ENCODE measurements around the gene CDC5L. TPM values are rescaled to one million over a fixed set of nuclear protein-coding genes. Genes with fewer than 3 reads are reported as not detected.
A peak's percentile ranks its signal among the peaks of the same experiment; 100 is the strongest.

CDC5L gene
- total and polyA plus RNA-seq, 2 of the 13 experiments (the other 11 are each of a cell fraction or from before 2014, with no cell fraction given): 11.0 to 34.2 TPM

DNA sequence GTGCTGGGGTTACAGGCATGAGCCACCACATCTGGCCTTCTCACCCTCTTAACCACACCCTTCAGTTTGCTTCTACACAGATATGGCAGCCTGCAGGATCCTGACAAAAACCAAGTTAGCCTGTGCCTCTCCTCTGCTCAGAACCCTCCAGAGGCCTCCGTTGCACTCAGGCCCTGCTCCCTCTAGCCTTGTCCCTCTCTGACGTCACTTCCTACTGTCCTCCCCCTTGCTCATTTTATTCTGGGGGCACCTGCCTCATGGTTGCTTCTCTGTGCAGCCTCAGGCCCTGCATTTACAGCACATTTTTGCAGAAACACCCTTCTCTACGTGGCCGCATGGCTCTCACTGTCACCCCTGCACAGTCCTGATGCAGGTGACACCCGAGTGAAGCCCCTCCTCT is 105.6 kb downstream of the CDC5L start:
- in situ Hi-C loops (cut with HindIII; ENCODE audit: extremely low pct_ligation_motif_present, low pct_unique_long_range_greater_than_20kb): no loop called here
- H3K9me3 ChIP-seq (ENCODE audit: low read length): no peaks in the 10 kb centered on the region
- no peaks in the 10 kb centered on the region for H3K79me2 ChIP-seq (ENCODE audit: insufficient read depth, low read length)
- no peak overlapping the region for H2AFZ ChIP-seq (ENCODE audit: low read length)
- POLR2A ChIA-PET: no interaction called here
- no peak overlapping the region for H3K4me2 ChIP-seq (ENCODE audit: low read depth, low read length)
- FAIRE-seq: no peak
- H4K20me1 ChIP-seq (ENCODE audit: insufficient read depth, low read length): no peaks in the 10 kb centered on the region
- H3K4me3 ChIP-seq (replicated peaks in 1 of 3; ENCODE audit: insufficient read depth in 1 of 3, low read depth in 2 of 3, low read length in 3 of 3): no peak overlapping the region
- WGBS (ENCODE audit: low lambda C conversion rate): 41% methylated on average over 5 of the region's 5 CpGs
- no peaks in the 10 kb centered on the region for H3K36me3 ChIP-seq (replicated peaks in 1 of 2; ENCODE audit: control insufficient read depth in 1 of 2, insufficient read depth in 2 of 2, low read length in 2 of 2)
- intact Hi-C loops (cut with micrococcal nuclease; ENCODE audit: unreplicated experiment): no loop called here
- peaks cover 13% of the 10 kb centered on the region for H3K4me1 ChIP-seq (ENCODE audit: insufficient read depth, low read length)
- peaks cover 4 to 42% of the 10 kb centered on the region in 2 experiments; a peak in 4 of 5 replicates for H3K27me3 ChIP-seq (ENCODE audit: control insufficient read depth in 1 of 2, insufficient read depth in 2 of 2, low read length in 2 of 2)
- no peak for DNase-seq (ENCODE audit: low spot score)
- no TSS peak for BruUV-seq (replicated peaks)
- H3K27ac ChIP-seq (ENCODE audit: extremely low read length, insufficient read depth, low read length): no peak overlapping the region
- H3K9ac ChIP-seq (ENCODE audit: insufficient read depth, low read depth, low read length): no peak overlapping the region
- CTCF ChIA-PET (ENCODE audit: low intra/inter-chr PET ratio, low total read pairs): interaction anchor here (1.7 kb wide), 1 partner anchor 17 kb away, joined by 15 read pairs; no protein-coding TSS in a partner anchor
- TF ChIP-seq SP2 (CRISPR knock-in tag; IDR thresholded peaks at IDR 0.05) (no peak), ATF7 (IDR thresholded peaks at IDR 0.05) (peak; percentile 75), ATF7 (CRISPR knock-in tag; IDR thresholded peaks at IDR 0.05) (no peak), CREB1 (IDR thresholded peaks at IDR 0.05) (peak; percentile 93), CREB1 (CRISPR knock-in tag; IDR thresholded peaks at IDR 0.05) (no peak)
- TF ChIP-seq, protein P1, sequence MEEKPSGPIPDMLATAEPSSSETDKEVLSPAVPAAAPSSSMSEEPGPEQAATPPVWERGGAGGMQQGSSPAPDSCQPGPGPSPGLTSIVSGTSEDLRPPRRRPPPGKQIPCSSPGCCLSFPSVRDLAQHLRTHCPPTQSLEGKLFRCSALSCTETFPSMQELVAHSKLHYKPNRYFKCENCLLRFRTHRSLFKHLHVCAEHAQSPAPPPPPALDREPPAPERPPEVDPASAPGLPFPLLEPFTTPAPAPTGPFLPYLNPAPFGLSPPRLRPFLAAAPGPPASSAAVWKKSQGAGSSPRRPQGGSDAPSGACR (CRISPR knock-in tag; IDR thresholded peaks at IDR 0.05): no peak
- TF ChIP-seq, protein P2, sequence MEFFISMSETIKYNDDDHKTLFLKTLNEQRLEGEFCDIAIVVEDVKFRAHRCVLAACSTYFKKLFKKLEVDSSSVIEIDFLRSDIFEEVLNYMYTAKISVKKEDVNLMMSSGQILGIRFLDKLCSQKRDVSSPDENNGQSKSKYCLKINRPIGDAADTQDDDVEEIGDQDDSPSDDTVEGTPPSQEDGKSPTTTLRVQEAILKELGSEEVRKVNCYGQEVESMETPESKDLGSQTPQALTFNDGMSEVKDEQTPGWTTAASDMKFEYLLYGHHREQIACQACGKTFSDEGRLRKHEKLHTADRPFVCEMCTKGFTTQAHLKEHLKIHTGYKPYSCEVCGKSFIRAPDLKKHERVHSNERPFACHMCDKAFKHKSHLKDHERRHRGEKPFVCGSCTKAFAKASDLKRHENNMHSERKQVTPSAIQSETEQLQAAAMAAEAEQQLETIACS (CRISPR knock-in tag; IDR thresholded peaks at IDR 0.05): 0 out of 2 replicates have a peak, but pooled peaks have one; percentile 22
- ATAC-seq: no peak

DNA sequence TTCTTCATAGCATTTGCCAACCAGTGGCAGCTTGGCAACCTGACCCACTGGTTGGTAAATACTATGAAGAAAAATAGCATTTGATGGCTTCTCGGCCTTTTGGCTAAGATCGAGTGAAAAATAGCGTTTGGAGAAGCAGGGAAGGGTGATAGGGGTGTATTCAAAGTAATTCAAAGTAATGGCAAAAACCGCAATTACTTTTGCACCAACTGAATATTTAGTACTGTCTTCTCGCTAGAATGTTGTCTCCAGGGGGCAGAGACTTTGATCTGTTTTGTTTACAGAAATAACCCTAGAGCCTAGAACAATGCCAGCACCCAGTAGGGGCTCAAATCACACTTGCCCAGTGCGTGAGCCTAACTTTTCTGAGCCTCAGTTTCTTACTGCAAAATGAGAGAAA is 106.1 kb downstream of the CDC5L start:
- POLR2A ChIA-PET: no interaction called here
- Histone ChIP-seq H3K4me1 (ENCODE audit: insufficient read depth, low read length) (peaks cover 13% of the 10 kb centered on the region), H3K27me3 (ENCODE audit: control insufficient read depth in 1 of 2, insufficient read depth in 2 of 2, low read length in 2 of 2) (peaks cover 4 to 42% of the 10 kb centered on the region in 2 experiments; a peak in 4 of 5 replicates), H3K27ac (ENCODE audit: extremely low read length, insufficient read depth, low read length) (no peak overlapping the region), H2AFZ (ENCODE audit: low read length) (no peak overlapping the region), H4K20me1 (ENCODE audit: insufficient read depth, low read length) (no peaks in the 10 kb centered on the region), H3K4me3 (replicated peaks in 1 of 3; ENCODE audit: insufficient read depth in 1 of 3, low read depth in 2 of 3, low read length in 3 of 3) (no peak overlapping the region), H3K9ac (ENCODE audit: insufficient read depth, low read depth, low read length) (no peak overlapping the region), H3K9me3 (ENCODE audit: low read length) (no peaks in the 10 kb centered on the region), H3K4me2 (ENCODE audit: low read depth, low read length) (no peak overlapping the region), H3K36me3 (replicated peaks in 1 of 2; ENCODE audit: control insufficient read depth in 1 of 2, insufficient read depth in 2 of 2, low read length in 2 of 2) (no peaks in the 10 kb centered on the region), H3K79me2 (ENCODE audit: insufficient read depth, low read length) (no peaks in the 10 kb centered on the region)
- ATAC-seq: no peak
- DNase-seq (ENCODE audit: low spot score): no peak
- 7% methylated on average over 6 of the region's 6 CpGs for WGBS (ENCODE audit: low lambda C conversion rate)
- no TSS peak for BruUV-seq (replicated peaks)
- FAIRE-seq: no peak
- in situ Hi-C loops (cut with HindIII; ENCODE audit: extremely low pct_ligation_motif_present, low pct_unique_long_range_greater_than_20kb): no loop called here
- intact Hi-C loops (cut with micrococcal nuclease; ENCODE audit: unreplicated experiment): no loop called here
- CTCF ChIA-PET (ENCODE audit: low intra/inter-chr PET ratio, low total read pairs): interaction anchor here (1.7 kb wide), 1 partner anchor 18 kb away, joined by 15 read pairs; no protein-coding TSS in a partner anchor
- no peak for TF ChIP-seq SKI (IDR thresholded peaks at IDR 0.05; ENCODE audit: partially characterized antibody)
- TF ChIP-seq, protein P3, sequence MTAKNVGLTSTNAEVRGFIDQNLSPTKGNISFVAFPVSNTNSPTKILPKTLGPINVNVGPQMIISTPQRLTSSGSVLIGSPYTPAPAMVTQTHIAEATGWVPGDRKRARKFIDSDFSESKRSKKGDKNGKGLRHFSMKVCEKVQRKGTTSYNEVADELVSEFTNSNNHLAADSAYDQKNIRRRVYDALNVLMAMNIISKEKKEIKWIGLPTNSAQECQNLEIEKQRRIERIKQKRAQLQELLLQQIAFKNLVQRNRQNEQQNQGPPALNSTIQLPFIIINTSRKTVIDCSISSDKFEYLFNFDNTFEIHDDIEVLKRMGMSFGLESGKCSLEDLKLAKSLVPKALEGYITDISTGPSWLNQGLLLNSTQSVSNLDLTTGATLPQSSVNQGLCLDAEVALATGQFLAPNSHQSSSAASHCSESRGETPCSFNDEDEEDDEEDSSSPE (CRISPR knock-in tag; IDR thresholded peaks at IDR 0.05): no peak
- no peak for TF ChIP-seq PHF21A (CRISPR knock-in tag; IDR thresholded peaks at IDR 0.05)
- no peak for TF ChIP-seq ZNF766 (CRISPR knock-in tag; IDR thresholded peaks at IDR 0.05; ENCODE audit: borderline replicate concordance)
